Endothelial cell of umbilical vein (primary cell): ENCODE data around the gene DMXL1. TPM values are rescaled to one million over a fixed set of nuclear protein-coding genes. Genes with fewer than 3 reads are reported as not detected.

Experiments
- BruUV-seq: library from RNA; stranded (reverse); fragments of 400-500 nt; replicated peaks from 2 replicates; lab custom pipeline; 2021; lab: Mats Ljungman, UMichigan
- CTCF ChIA-PET: fragments of 300-600, 350-600 bp; sonication (Branson Sonifier 250); formaldehyde crosslinking; loops from one replicate; lab custom pipeline; 2021; ENCODE audit warnings: antibody characterized with exemption, inconsistent platforms; lab: Charles Lee
- POLR2A ChIA-PET: fragments of 300-600, 350-600 bp; sonication (Branson Sonifier 250); formaldehyde crosslinking; loops from one replicate; lab custom pipeline; 2021; ENCODE audit warnings: antibody characterized with exemption, inconsistent platforms; lab: Charles Lee
- DNase-seq: peaks from one replicate; pipeline ENCODE4 v3.0.0-alpha.2; 2011; ENCODE audit warnings: low read depth, low spot score
- FAIRE-seq: peaks from 2 replicates; lab custom pipeline; 2011; peaks lifted over from hg19 to GRCh38; lab: Jason Lieb, UNC
- H2AFZ ChIP-seq: 2 replicates; pipeline ENCODE4 v1.6.0; 2012; ENCODE audit warnings: low read depth, low read length, control low read depth, inconsistent platforms
- H3K27ac ChIP-seq: 2 replicates; pipeline ENCODE4 v1.5.1; 2011; ENCODE audit warnings: low read depth, mild to moderate bottlenecking, control low read depth, low read length, moderate library complexity; ENCODE audit not compliant: insufficient read depth
- H3K27me3 ChIP-seq, 2 experiments: 2 replicates each; pipeline versions ENCODE4 v1.6.0 to v1.6.1; 2011; ENCODE audit warnings: low read length in 2 of 2, mixed read lengths in 1 of 2; ENCODE audit not compliant: control insufficient read depth in 2 of 2, insufficient read depth in 2 of 2
- H3K36me3 ChIP-seq, 2 experiments: 2 replicates in 1 of 2; 3 replicates in 1 of 2; pipeline ENCODE4 v1.5.1; 2011; ENCODE audit warnings: low read length in 2 of 2, mild to moderate bottlenecking in 1 of 2, moderate library complexity in 1 of 2; ENCODE audit not compliant: control insufficient read depth in 2 of 2, insufficient read depth in 2 of 2; ENCODE audit errors: extremely low read depth in 1 of 2
- H3K4me1 ChIP-seq: 3 replicates; pipeline ENCODE4 v1.5.1; 2011; ENCODE audit warnings: mild to moderate bottlenecking, low read length; ENCODE audit not compliant: control insufficient read depth, insufficient read depth; ENCODE audit errors: extremely low read depth
- H3K4me2 ChIP-seq: 2 replicates; pipeline ENCODE4 v1.6.1; 2011; ENCODE audit warnings: low read length, control low read depth, mixed read lengths; ENCODE audit not compliant: insufficient read depth
- H3K4me3 ChIP-seq, 3 experiments: fragments of 200-600 bp in 1 of 3; sonication (generic), shearing (Covaris generic) in 1 of 3; replicated peaks in 1 of 3; 2 replicates each; pipeline ENCODE4 v1.5.1; 2011 to 2016; ENCODE audit warnings: control low read depth in 3 of 3, low read length in 3 of 3, mild to moderate bottlenecking in 2 of 3, inconsistent platforms in 1 of 3, low read depth in 1 of 3, moderate library complexity in 1 of 3; ENCODE audit not compliant: insufficient read depth in 1 of 3
- H3K79me2 ChIP-seq: 2 replicates; pipeline ENCODE4 v1.6.0; 2012; ENCODE audit warnings: low read length, inconsistent platforms; ENCODE audit not compliant: control insufficient read depth, insufficient read depth
- H3K9ac ChIP-seq: replicated peaks from 2 replicates; pipeline ENCODE3; 2011; ENCODE audit warnings: low read length, control low read depth; ENCODE audit not compliant: insufficient read depth; ENCODE audit errors: extremely low read depth
- H3K9me1 ChIP-seq: replicated peaks from 3 replicates; pipeline ENCODE4 v1.6.0; 2011; ENCODE audit warnings: mild to moderate bottlenecking, low read length; ENCODE audit not compliant: control insufficient read depth, insufficient read depth; ENCODE audit errors: extremely low read depth
- H3K9me3 ChIP-seq: replicated peaks from 2 replicates; pipeline ENCODE4 v1.5.1; 2012; ENCODE audit warnings: low read length, inconsistent platforms; ENCODE audit not compliant: control insufficient read depth, insufficient read depth
- H4K20me1 ChIP-seq: replicated peaks from 2 replicates; pipeline ENCODE3; 2011; ENCODE audit warnings: mild to moderate bottlenecking, low read length; ENCODE audit not compliant: control insufficient read depth, insufficient read depth; ENCODE audit errors: extremely low read depth
- EZH2 ChIP-seq: IDR thresholded peaks from 2 replicates; pipeline ENCODE4 v1.6.1; 2012; ENCODE audit warnings: borderline replicate concordance, low read depth, mild to moderate bottlenecking, moderate library complexity, low read length, inconsistent platforms; ENCODE audit not compliant: severe bottlenecking
- FOS ChIP-seq: IDR thresholded peaks from 2 replicates; pipeline ENCODE4 v1.6.1; 2011; ENCODE audit warnings: mild to moderate bottlenecking, low read length, moderate library complexity, borderline replicate concordance; ENCODE audit not compliant: insufficient read depth
- GATA2 ChIP-seq: IDR thresholded peaks from 2 replicates; pipeline ENCODE4 v1.7.0; 2011; ENCODE audit warnings: low read depth, mild to moderate bottlenecking, moderate library complexity, mixed read lengths, low read length; ENCODE audit not compliant: insufficient read length, insufficient read depth
- JUN ChIP-seq: IDR thresholded peaks from 2 replicates; pipeline ENCODE4 v1.6.1; 2011; ENCODE audit warnings: borderline replicate concordance, low read depth; ENCODE audit not compliant: insufficient read length, insufficient read depth
- MYC ChIP-seq: IDR thresholded peaks from one replicate; pipeline ENCODE4 v1.6.1; 2011; ENCODE audit warnings: mild to moderate bottlenecking, low read depth, low read length
- POLR2A ChIP-seq: IDR thresholded peaks from 2 replicates; pipeline ENCODE4 v1.6.1; 2012; ENCODE audit warnings: low read depth, mild to moderate bottlenecking, control low read depth, low read length
- POLR2AphosphoS5 ChIP-seq: IDR thresholded peaks from 2 replicates; pipeline ENCODE4 v1.6.1; 2012; ENCODE audit warnings: low read depth, mild to moderate bottlenecking, control low read depth, low read length, moderate library complexity; ENCODE audit not compliant: insufficient read depth
- dilution Hi-C: fragments of 300-500 bp; cut with MboI; formaldehyde crosslinking; loops from one replicate; pipeline ENCODE4 v1.15.0; 2019; ENCODE audit warnings: low sequenced_read_pairs; ENCODE audit not compliant: extremely low pct_ligation_motif_present
- intact Hi-C: fragments of 100-400 bp; cut with micrococcal nuclease; formaldehyde crosslinking; loops from one replicate; pipeline ENCODE4 v1.10.0; 2022
- polyA plus RNA-seq, 4 experiments: library from polyadenylated mRNA; depleted of rRNA in 3 of 4; stranded (reverse) in 3 of 4; unstranded in 1 of 4; fragments of >200 nt; gene quantifications; 2 replicates each; pipeline versions ENCODE4 v1.2.1 to v1.2.3, GENCODE V29; 2011 to 2012; ENCODE audit warnings: missing spikeins in 1 of 4
- total RNA-seq: library from RNA; stranded (reverse); gene quantifications from 2 replicates; pipeline ENCODE4 v1.2.3, GENCODE V29; 2021
- TF ChIP-seq, protein P1 (sequence below), 2 donors: IDR thresholded peaks; 1 replicate in 1 of 2; 2 replicates in 1 of 2; pipeline ENCODE4 v1.5.1; 2011; ENCODE audit warnings: low read length in 2 of 2, mild to moderate bottlenecking in 2 of 2, moderate library complexity in 2 of 2, control low read depth in 1 of 2, inconsistent platforms in 1 of 2, low read depth in 1 of 2; ENCODE audit not compliant: insufficient read depth in 1 of 2; ENCODE audit errors: extremely low read depth in 1 of 2
- TF ChIP-seq, protein P2 (sequence below): IDR thresholded peaks from 2 replicates; pipeline ENCODE4 v1.6.1; 2011; ENCODE audit not compliant: insufficient read depth, insufficient read length

The DMXL1 gene
- total and polyA plus RNA-seq, 2 donors (not counting 3 experiments of a cell fraction or from before 2014, with no cell fraction given): 5.4 to 24.7 TPM

DNA sequence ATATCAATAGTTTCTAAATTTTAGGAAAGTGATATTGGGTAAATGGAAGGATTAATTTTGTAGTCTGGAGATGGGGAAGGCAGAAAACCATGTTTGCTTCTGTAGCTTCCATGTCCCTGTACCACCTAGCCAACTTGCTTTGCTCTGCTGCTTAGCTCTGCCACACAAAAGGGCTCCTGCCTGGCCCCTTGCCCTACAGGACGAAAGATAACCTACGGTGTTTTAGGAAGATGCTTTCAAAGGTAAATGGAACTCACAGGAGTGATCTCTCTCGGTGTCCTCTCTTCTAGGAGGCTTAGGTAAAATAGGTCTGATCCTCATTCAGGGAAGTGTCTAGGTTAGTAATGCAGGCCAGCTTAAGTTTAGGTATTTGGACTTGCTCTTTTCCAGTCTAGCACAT, 37.8 kb upstream of the DMXL1 start:
- DNase-seq (no peak), FAIRE-seq (no peak)
- Histone ChIP-seq H3K9ac (no peak overlapping the region), H3K27me3 (no peaks in the 10 kb centered on the region), H2AFZ (no peak overlapping the region), H3K79me2 (no peaks in the 10 kb centered on the region), H3K9me3 (no peaks in the 10 kb centered on the region), H3K9me1 (no peaks in the 10 kb centered on the region), H4K20me1 (no peaks in the 10 kb centered on the region), H3K27ac (no peak overlapping the region), H3K36me3 (no peaks in the 10 kb centered on the region), H3K4me2 (no peak overlapping the region), H3K4me3 (no peak overlapping the region), H3K4me1 (no peaks in the 10 kb centered on the region)
- ChIA-PET POLR2A (no interaction called here), CTCF (interaction anchor here (0.7 to 1.3 kb wide), 2 partner anchors 10 to 45 kb away, joined by 3 read pairs; partner anchors contain the start of gene DTWD2)
- TF ChIP-seq FOS (no peak), POLR2A (no peak), JUN (no peak), GATA2 (no peak), EZH2 (no peak), POLR2AphosphoS5 (no peak), MYC (no peak)
- TF ChIP-seq, protein P1, sequence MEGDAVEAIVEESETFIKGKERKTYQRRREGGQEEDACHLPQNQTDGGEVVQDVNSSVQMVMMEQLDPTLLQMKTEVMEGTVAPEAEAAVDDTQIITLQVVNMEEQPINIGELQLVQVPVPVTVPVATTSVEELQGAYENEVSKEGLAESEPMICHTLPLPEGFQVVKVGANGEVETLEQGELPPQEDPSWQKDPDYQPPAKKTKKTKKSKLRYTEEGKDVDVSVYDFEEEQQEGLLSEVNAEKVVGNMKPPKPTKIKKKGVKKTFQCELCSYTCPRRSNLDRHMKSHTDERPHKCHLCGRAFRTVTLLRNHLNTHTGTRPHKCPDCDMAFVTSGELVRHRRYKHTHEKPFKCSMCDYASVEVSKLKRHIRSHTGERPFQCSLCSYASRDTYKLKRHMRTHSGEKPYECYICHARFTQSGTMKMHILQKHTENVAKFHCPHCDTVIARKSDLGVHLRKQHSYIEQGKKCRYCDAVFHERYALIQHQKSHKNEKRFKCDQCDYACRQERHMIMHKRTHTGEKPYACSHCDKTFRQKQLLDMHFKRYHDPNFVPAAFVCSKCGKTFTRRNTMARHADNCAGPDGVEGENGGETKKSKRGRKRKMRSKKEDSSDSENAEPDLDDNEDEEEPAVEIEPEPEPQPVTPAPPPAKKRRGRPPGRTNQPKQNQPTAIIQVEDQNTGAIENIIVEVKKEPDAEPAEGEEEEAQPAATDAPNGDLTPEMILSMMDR (IDR thresholded peaks at IDR 0.05; ENCODE audit: extremely low read depth in 1 of 2, insufficient read depth in 1 of 2, low read depth in 1 of 2, low read length in 2 of 2): no peak
- TF ChIP-seq, protein P2, sequence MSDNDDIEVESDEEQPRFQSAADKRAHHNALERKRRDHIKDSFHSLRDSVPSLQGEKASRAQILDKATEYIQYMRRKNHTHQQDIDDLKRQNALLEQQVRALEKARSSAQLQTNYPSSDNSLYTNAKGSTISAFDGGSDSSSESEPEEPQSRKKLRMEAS: no peak
- dilution Hi-C loops (no loop called here), intact Hi-C loops (no loop called here)
- BruUV-seq: no TSS peak
